ENCODE data around the gene ANXA6. TPM values are rescaled to one million over a fixed set of nuclear protein-coding genes. Genes with fewer than 3 reads are reported as not detected.

ANXA6 gene
- polyA plus RNA-seq, 1 of the 3 experiments (the other 2 are of a cell fraction) = 87.5 TPM

- Histone ChIP-seq H3K9ac (no peak overlapping the region), H3K27me3 (ENCODE audit: insufficient read depth) (no peaks in the 10 kb centered on the region), H3K36me3 (replicated peaks in 1 of 2; ENCODE audit: control insufficient read depth in 1 of 2, insufficient read depth in 2 of 2, low read length in 1 of 2) (peaks cover 0 to 4% of the 10 kb centered on the region in 2 experiments), H2AFZ (ENCODE audit: low read depth) (no peak overlapping the region), H3K27ac (ENCODE audit: low read depth in 2 of 2, low read length in 1 of 2) (no peak overlapping the region), H3K79me2 (ENCODE audit: insufficient read depth) (peaks cover 98% of the 10 kb centered on the region), H3K4me3 (ENCODE audit: low read depth in 2 of 2, low read length in 1 of 2) (no peak overlapping the region), H4K20me1 (ENCODE audit: insufficient read depth) (peaks cover 47% of the 10 kb centered on the region), H3K4me2 (no peak overlapping the region), H3F3A (replicated peaks; ENCODE audit: insufficient read depth) (peaks cover 19% of the 10 kb centered on the region), H3K9me3 (no peaks in the 10 kb centered on the region), H3K9me2 (no peaks in the 10 kb centered on the region), H3K4me1 (ENCODE audit: control insufficient read depth in 1 of 2, insufficient read depth in 2 of 2, low read depth in 1 of 2, low read length in 1 of 2) (peaks cover 11 to 24% of the 10 kb centered on the region in 2 experiments; a peak in 3 of 4 replicates)
- ChIA-PET CTCF (interaction anchor here (0.7 to 2.4 kb wide), 3 partner anchors 22 to 73 kb away, joined by 4 to 6 read pairs (median 4); no protein-coding TSS in a partner anchor), POLR2A (no interaction called here)
- TF ChIP-seq MXI1 (IDR thresholded peaks at IDR 0.05; ENCODE audit: low read depth, low read length) = no peak
- 95% methylated on average over 1 of the region's 2 CpGs for WGBS (ENCODE audit: low lambda C conversion rate)
- DNase-seq = no peak
These were observed 83.0 kb downstream of the ANXA6 start for GRCh38 chr5:151074557-151074956.

DNA sequence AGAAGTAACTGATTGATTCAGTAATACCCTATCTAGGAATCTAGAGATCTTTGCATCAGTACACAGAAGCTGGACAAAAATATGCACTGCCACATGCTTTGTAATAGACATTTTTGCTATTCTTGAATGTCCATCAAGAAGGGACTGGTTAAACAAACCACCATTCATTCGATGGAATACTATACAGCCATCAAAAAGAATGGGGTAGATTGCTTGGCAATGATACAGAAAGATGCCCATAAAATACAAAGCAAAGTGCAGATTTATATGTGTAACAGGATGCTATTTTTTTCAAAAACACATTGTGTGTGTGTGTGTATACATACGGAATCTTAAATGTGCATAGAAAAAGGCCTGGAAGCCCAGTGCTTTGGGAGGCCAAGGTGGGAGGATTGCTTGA, 84.3 kb downstream of the ANXA6 start:
- TF ChIP-seq ELF1 (IDR thresholded peaks at IDR 0.05) (no peak), TAF1 (IDR thresholded peaks at IDR 0.05; ENCODE audit: borderline replicate concordance, low read depth, low read length) (no peak), RCOR1 (IDR thresholded peaks at IDR 0.05; ENCODE audit: low read length) (no peak)
- TF ChIP-seq, protein P1, sequence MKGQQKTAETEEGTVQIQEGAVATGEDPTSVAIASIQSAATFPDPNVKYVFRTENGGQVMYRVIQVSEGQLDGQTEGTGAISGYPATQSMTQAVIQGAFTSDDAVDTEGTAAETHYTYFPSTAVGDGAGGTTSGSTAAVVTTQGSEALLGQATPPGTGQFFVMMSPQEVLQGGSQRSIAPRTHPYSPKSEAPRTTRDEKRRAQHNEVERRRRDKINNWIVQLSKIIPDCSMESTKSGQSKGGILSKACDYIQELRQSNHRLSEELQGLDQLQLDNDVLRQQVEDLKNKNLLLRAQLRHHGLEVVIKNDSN (IDR thresholded peaks at IDR 0.05; ENCODE audit: borderline replicate concordance, low read depth) = no peak
- DNase-seq = no peak
- H3K36me3 ChIP-seq (replicated peaks in 1 of 2; ENCODE audit: control insufficient read depth in 1 of 2, insufficient read depth in 2 of 2, low read length in 1 of 2) = peaks cover 0 to 4% of the 10 kb centered on the region in 2 experiments
- ChIA-PET CTCF (interaction anchor here (0.8 to 2.3 kb wide), 3 partner anchors 42 to 92 kb away, joined by 3 to 6 read pairs (median 4); no protein-coding TSS in a partner anchor), POLR2A (no interaction called here)
- no peaks in the 10 kb centered on the region for H3K9me3 ChIP-seq
- peaks cover 98% of the 10 kb centered on the region for H3K79me2 ChIP-seq (ENCODE audit: insufficient read depth)
- no peak overlapping the region for H2AFZ ChIP-seq (ENCODE audit: low read depth)
- peak overlapping the region in 1 of 2 experiments; percentile 52; a peak in 2 of 4 replicates for H3K27ac ChIP-seq (ENCODE audit: low read depth in 2 of 2, low read length in 1 of 2)
- H3F3A ChIP-seq (replicated peaks; ENCODE audit: insufficient read depth) = peaks cover 19% of the 10 kb centered on the region
- peaks cover 38% of the 10 kb centered on the region for H4K20me1 ChIP-seq (ENCODE audit: insufficient read depth)
- WGBS (ENCODE audit: low lambda C conversion rate) = 95% methylated on average over 2 of the region's 2 CpGs
- H3K9me2 ChIP-seq = no peaks in the 10 kb centered on the region
- no peak overlapping the region for H3K4me3 ChIP-seq (ENCODE audit: low read depth in 2 of 2, low read length in 1 of 2)
- no peak overlapping the region for H3K9ac ChIP-seq
- H3K4me2 ChIP-seq = no peak overlapping the region
- H3K27me3 ChIP-seq (ENCODE audit: insufficient read depth) = no peaks in the 10 kb centered on the region
- peaks cover 21 to 32% of the 10 kb centered on the region in 2 experiments; a peak in 3 of 4 replicates for H3K4me1 ChIP-seq (ENCODE audit: control insufficient read depth in 1 of 2, insufficient read depth in 2 of 2, low read depth in 1 of 2, low read length in 1 of 2)

- Histone ChIP-seq H3K79me2 (ENCODE audit: insufficient read depth) (peaks cover 92% of the 10 kb centered on the region), H3F3A (replicated peaks; ENCODE audit: insufficient read depth) (peaks cover 19% of the 10 kb centered on the region), H3K27me3 (ENCODE audit: insufficient read depth) (no peaks in the 10 kb centered on the region), H3K4me1 (ENCODE audit: control insufficient read depth in 1 of 2, insufficient read depth in 2 of 2, low read depth in 1 of 2, low read length in 1 of 2) (peaks cover 21 to 39% of the 10 kb centered on the region in 2 experiments; a peak in 3 of 4 replicates), H3K27ac (ENCODE audit: low read depth in 2 of 2, low read length in 1 of 2) (peak overlapping the region in 1 of 2 experiments; percentile 52; a peak in 2 of 4 replicates), H3K4me3 (ENCODE audit: low read depth in 2 of 2, low read length in 1 of 2) (no peak overlapping the region), H3K9ac (no peak overlapping the region), H3K9me2 (no peaks in the 10 kb centered on the region), H2AFZ (ENCODE audit: low read depth) (no peak overlapping the region), H4K20me1 (ENCODE audit: insufficient read depth) (peaks cover 34% of the 10 kb centered on the region), H3K4me2 (0 out of 2 replicates have a peak overlapping the region, but pooled peaks have one; percentile 16), H3K36me3 (replicated peaks in 1 of 2; ENCODE audit: control insufficient read depth in 1 of 2, insufficient read depth in 2 of 2, low read length in 1 of 2) (peaks cover 0 to 4% of the 10 kb centered on the region in 2 experiments), H3K9me3 (no peaks in the 10 kb centered on the region)
- no peak for DNase-seq
- CTCF ChIA-PET = interaction anchor here (0.8 to 2.9 kb wide), 7 partner anchors 9 to 92 kb away, joined by 3 to 20 read pairs (median 4); no protein-coding TSS in a partner anchor
- WGBS (ENCODE audit: low lambda C conversion rate) = 73% methylated on average over 5 of the region's 5 CpGs
- POLR2A ChIA-PET = interaction anchor here (1.1 kb wide), 1 partner anchor 9 kb away, joined by 3 read pairs; the partner anchor contains the start of gene TNIP1
- TF ChIP-seq IRF3 (IDR thresholded peaks at IDR 0.05; ENCODE audit: low read depth, low read length) (no peak), EZH2phosphoT487 (IDR thresholded peaks at IDR 0.05; ENCODE audit: borderline replicate concordance, low read depth) (no peak), ZBTB33 (IDR thresholded peaks at IDR 0.05; ENCODE audit: borderline replicate concordance, low read depth) (no peak), MEF2A (IDR thresholded peaks at IDR 0.05; ENCODE audit: borderline replicate concordance, low read depth) (no peak), SIN3A (IDR thresholded peaks at IDR 0.05; ENCODE audit: borderline replicate concordance, low read depth, low read length) (no peak), JUND (IDR thresholded peaks at IDR 0.05) (0 out of 2 replicates have a peak, but pooled peaks have one; percentile 12), TCF12 (IDR thresholded peaks at IDR 0.05) (no peak), GATA2 (CRISPR knock-in tag; IDR thresholded peaks at IDR 0.05) (no peak), TAF1 (IDR thresholded peaks at IDR 0.05; ENCODE audit: borderline replicate concordance, low read depth, low read length) (no peak), FOSL2 (IDR thresholded peaks at IDR 0.05; ENCODE audit: borderline replicate concordance, low read depth) (peak; percentile 49; the same call in 1 of the 2 replicates)
- TF ChIP-seq, protein P1 (IDR thresholded peaks at IDR 0.05; ENCODE audit: borderline replicate concordance, low read depth) = no peak
- TF ChIP-seq, protein P2, sequence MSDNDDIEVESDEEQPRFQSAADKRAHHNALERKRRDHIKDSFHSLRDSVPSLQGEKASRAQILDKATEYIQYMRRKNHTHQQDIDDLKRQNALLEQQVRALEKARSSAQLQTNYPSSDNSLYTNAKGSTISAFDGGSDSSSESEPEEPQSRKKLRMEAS (IDR thresholded peaks at IDR 0.05; ENCODE audit: low read depth) = no peak
These were observed 85.0 kb downstream of the ANXA6 start for GRCh38 chr5:151072630-151073025.

All from SK-N-SH (cell line).